H9 (cell line): ENCODE results near the gene CDK17. TPM values are rescaled to one million over a fixed set of nuclear protein-coding genes. Genes with fewer than 3 reads are reported as not detected.

ENCODE experiments used
- DNase-seq: peaks from one replicate; pipeline ENCODE4 v3.0.0-alpha.2; 2017
- H2AFZ ChIP-seq: one replicate; pipeline ENCODE4 v1.6.1; 2013; ENCODE audit warnings: mild to moderate bottlenecking, low read length, control low read depth, moderate library complexity
- H2AK5ac ChIP-seq: 2 replicates; pipeline ENCODE4 v1.6.1; 2013; ENCODE audit warnings: low read length, control low read depth, mixed read lengths; ENCODE audit not compliant: insufficient read length
- H2BK120ac ChIP-seq: one replicate; pipeline ENCODE4 v1.6.1; 2013; ENCODE audit warnings: low read depth, mild to moderate bottlenecking, low read length, control low read depth, inconsistent platforms; ENCODE audit not compliant: poor library complexity, severe bottlenecking
- H2BK12ac ChIP-seq: 2 replicates; pipeline ENCODE4 v1.6.1; 2013; ENCODE audit warnings: low read length, control low read depth, mixed read lengths, low read depth; ENCODE audit not compliant: insufficient read length
- H2BK15ac ChIP-seq: 2 replicates; pipeline ENCODE4 v1.6.1; 2013; ENCODE audit warnings: low read depth, low read length, control low read depth
- H2BK20ac ChIP-seq: one replicate; pipeline ENCODE4 v1.6.1; 2013; ENCODE audit warnings: low read depth, mild to moderate bottlenecking, low read length, control low read depth, inconsistent platforms; ENCODE audit not compliant: poor library complexity, severe bottlenecking
- H2BK5ac ChIP-seq: 2 replicates; pipeline ENCODE4 v1.6.1; 2013; ENCODE audit warnings: low read length, control low read depth, mixed read lengths; ENCODE audit not compliant: insufficient read length
- H3K14ac ChIP-seq: 2 replicates; pipeline ENCODE4 v1.6.1; 2013; ENCODE audit warnings: low read length, control low read depth; ENCODE audit not compliant: insufficient read depth
- H3K18ac ChIP-seq: 2 replicates; pipeline ENCODE4 v1.6.1; 2013; ENCODE audit warnings: low read depth, mild to moderate bottlenecking, mixed read lengths, low read length, control low read depth; ENCODE audit not compliant: insufficient read length
- H3K23ac ChIP-seq: 2 replicates; pipeline ENCODE4 v1.6.1; 2013; ENCODE audit warnings: low read length, control low read depth, mixed read lengths, low read depth; ENCODE audit not compliant: insufficient read length
- H3K23me2 ChIP-seq: 2 replicates; pipeline ENCODE4 v1.6.1; 2013; ENCODE audit warnings: low read depth, mild to moderate bottlenecking, mixed read lengths, low read length, control low read depth; ENCODE audit not compliant: insufficient read length, poor library complexity, severe bottlenecking
- H3K27ac ChIP-seq: 2 replicates; pipeline ENCODE4 v1.5.1; 2013; ENCODE audit warnings: low read length, control low read depth, mixed read lengths, low read depth; ENCODE audit not compliant: insufficient read length
- H3K27me3 ChIP-seq: 2 replicates; pipeline ENCODE4 v1.6.1; 2013; ENCODE audit warnings: low read length, control low read depth, inconsistent platforms; ENCODE audit not compliant: insufficient read depth
- H3K4ac ChIP-seq: 2 replicates; pipeline ENCODE4 v1.6.1; 2013; ENCODE audit warnings: low read depth, mild to moderate bottlenecking, control low read depth, inconsistent platforms, low read length, moderate library complexity
- H3K4me1 ChIP-seq: 2 replicates; pipeline ENCODE4 v1.6.1; 2013; ENCODE audit warnings: low read length, control low read depth, inconsistent platforms; ENCODE audit not compliant: insufficient read depth
- H3K4me2 ChIP-seq: 2 replicates; pipeline ENCODE4 v1.6.1; 2013; ENCODE audit warnings: low read length, control low read depth, mixed read lengths; ENCODE audit not compliant: insufficient read length, insufficient read depth
- H3K56ac ChIP-seq: 2 replicates; pipeline ENCODE4 v1.6.1; 2013; ENCODE audit warnings: low read depth, mild to moderate bottlenecking, mixed read lengths, low read length, control low read depth; ENCODE audit not compliant: insufficient read length
- H3K79me1 ChIP-seq: 2 replicates; pipeline ENCODE4 v1.6.1; 2013; ENCODE audit warnings: low read depth, mild to moderate bottlenecking, moderate library complexity, low read length, control low read depth, inconsistent platforms; ENCODE audit not compliant: insufficient read depth, poor library complexity, severe bottlenecking
- H3K79me2 ChIP-seq: 2 replicates; pipeline ENCODE4 v1.6.1; 2013; ENCODE audit warnings: low read length, control low read depth, inconsistent platforms; ENCODE audit not compliant: insufficient read depth
- H3K9ac ChIP-seq: 2 replicates; pipeline ENCODE4 v1.6.1; 2013; ENCODE audit warnings: low read length, control low read depth, mixed read lengths; ENCODE audit not compliant: insufficient read length; ENCODE audit errors: extremely low read depth
- H3K9me3 ChIP-seq: one replicate; pipeline ENCODE4 v1.6.1; 2013; ENCODE audit warnings: low read depth, low read length, inconsistent platforms; ENCODE audit not compliant: control insufficient read depth
- H3T11ph ChIP-seq: one replicate; pipeline ENCODE4 v1.6.1; 2013; ENCODE audit warnings: mild to moderate bottlenecking, low read length, control low read depth, inconsistent platforms
- H4K20me1 ChIP-seq: one replicate; pipeline ENCODE4 v1.6.1; 2013; ENCODE audit not compliant: control insufficient read depth, insufficient read length, insufficient read depth
- H4K5ac ChIP-seq: 2 replicates; pipeline ENCODE4 v1.6.1; 2013; ENCODE audit warnings: low read depth, mild to moderate bottlenecking, mixed read lengths, low read length, control low read depth; ENCODE audit not compliant: insufficient read length
- H4K8ac ChIP-seq: replicated peaks from 2 replicates; pipeline ENCODE4 v1.6.1; 2013; ENCODE audit warnings: low read length, control low read depth, mixed read lengths, low read depth; ENCODE audit not compliant: insufficient read length
- H4K91ac ChIP-seq: 2 replicates; pipeline ENCODE4 v1.6.1; 2013; ENCODE audit warnings: low read depth, mild to moderate bottlenecking, moderate library complexity, mixed read lengths, low read length, control low read depth; ENCODE audit not compliant: insufficient read length
- H3K27ac Mint-ChIP-seq, 3 experiments: 2 replicates in 2 of 3; 3 replicates in 1 of 3; pipeline ENCODE4 v1.8.0; 2020 to 2021; ENCODE audit warnings: mixed read lengths in 3 of 3, mild to moderate bottlenecking in 1 of 3, moderate library complexity in 1 of 3
- H3K27me3 Mint-ChIP-seq: 2 replicates; pipeline ENCODE4 v1.8.0; 2021; ENCODE audit warnings: low read depth, mild to moderate bottlenecking, moderate library complexity, mixed read lengths
- H3K36me3 Mint-ChIP-seq, 3 experiments: 2 replicates in 2 of 3; 3 replicates in 1 of 3; pipeline ENCODE4 v1.8.0; 2020 to 2021; ENCODE audit warnings: low read depth in 3 of 3, mixed read lengths in 3 of 3; ENCODE audit not compliant: insufficient read depth in 1 of 3
- H3K4me1 Mint-ChIP-seq, 2 experiments: 2 replicates each; pipeline ENCODE4 v1.8.0; 2020; ENCODE audit warnings: mixed read lengths in 2 of 2
- H3K4me3 Mint-ChIP-seq, 2 experiments: 2 replicates in 1 of 2; 3 replicates in 1 of 2; pipeline ENCODE4 v1.8.0; 2020 to 2021; ENCODE audit warnings: mild to moderate bottlenecking in 2 of 2, mixed read lengths in 2 of 2, moderate library complexity in 1 of 2
- H3K9me3 Mint-ChIP-seq, 2 experiments: 2 replicates in 1 of 2; 3 replicates in 1 of 2; pipeline ENCODE4 v1.8.0; 2020; ENCODE audit warnings: mild to moderate bottlenecking in 2 of 2, mixed read lengths in 2 of 2, moderate library complexity in 1 of 2
- WGBS: extraction: QIAGEN DNeasy Blood & Tissue Kit; methylation state at CpG from one replicate; pipeline ENCODE4 v1.1.7; 2013; ENCODE audit warnings: missing lambda C conversion rate, low lambda C conversion rate, mixed read lengths; ENCODE audit not compliant: insufficient read length; ENCODE audit errors: extremely low coverage; 5-methylcytosine and 5-hydroxymethylcytosine counted together
- total RNA-seq: library from RNA; stranded (reverse); gene quantifications from 2 replicates; pipeline ENCODE4 v1.2.1, GENCODE V29; 2021
- TF ChIP-seq, protein P1 (sequence below): fragments of 200-600 bp; sonication (generic); conservative IDR thresholded peaks from 3 replicates; pipeline ENCODE4 v1.8.0; 2021; ENCODE audit warnings: antibody characterized with exemption, mild to moderate bottlenecking

Gene CDK17
- total RNA-seq, 1 experiment from 2014 or later: 28.8 TPM

DNA sequence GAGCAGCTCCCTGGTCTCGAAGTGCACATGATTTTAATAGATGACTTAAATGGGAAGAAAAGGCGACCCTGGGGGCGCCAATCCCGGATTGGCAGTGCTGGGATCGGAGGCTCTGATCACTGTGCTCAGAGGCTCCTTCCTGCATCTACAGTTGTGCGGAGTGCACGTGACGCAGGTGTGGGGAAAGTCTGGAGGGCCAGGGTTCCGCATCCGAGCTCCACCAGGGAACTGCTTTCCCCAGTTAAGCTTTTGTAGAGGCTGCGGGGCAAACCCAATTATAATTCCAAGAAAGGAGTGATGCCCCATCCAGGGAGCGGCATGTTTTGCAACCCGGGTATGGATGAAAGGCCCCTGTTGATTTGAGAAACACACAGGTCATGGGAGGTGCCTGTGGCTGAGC is 169.6 kb downstream of the CDK17 start:
- no peak overlapping the region for H3K4me3 Mint-ChIP-seq
- H3K23ac ChIP-seq: no peak overlapping the region
- H3K4me2 ChIP-seq: no peak overlapping the region
- no peaks in the 10 kb centered on the region for H3K27me3 ChIP-seq
- H3T11ph ChIP-seq: no peak overlapping the region
- no CpG with 5 or more reads among the region's 13 CpGs for WGBS
- H3K23me2 ChIP-seq: peaks cover 3% of the 10 kb centered on the region
- no peak overlapping the region for H4K91ac ChIP-seq
- no peaks in the 10 kb centered on the region for H4K20me1 ChIP-seq
- no peak overlapping the region for H3K9ac ChIP-seq
- no peak overlapping the region for H2BK15ac ChIP-seq
- H3K79me1 ChIP-seq: no peaks in the 10 kb centered on the region
- no peak overlapping the region for H2BK5ac ChIP-seq
- no peaks in the 10 kb centered on the region for H3K4me1 ChIP-seq
- no peak overlapping the region for H3K4ac ChIP-seq
- no peaks in the 10 kb centered on the region for H3K27me3 Mint-ChIP-seq
- no peak overlapping the region for H2BK12ac ChIP-seq
- H3K27ac ChIP-seq: no peak overlapping the region
- no peak overlapping the region for H3K14ac ChIP-seq
- TF ChIP-seq, protein P1, sequence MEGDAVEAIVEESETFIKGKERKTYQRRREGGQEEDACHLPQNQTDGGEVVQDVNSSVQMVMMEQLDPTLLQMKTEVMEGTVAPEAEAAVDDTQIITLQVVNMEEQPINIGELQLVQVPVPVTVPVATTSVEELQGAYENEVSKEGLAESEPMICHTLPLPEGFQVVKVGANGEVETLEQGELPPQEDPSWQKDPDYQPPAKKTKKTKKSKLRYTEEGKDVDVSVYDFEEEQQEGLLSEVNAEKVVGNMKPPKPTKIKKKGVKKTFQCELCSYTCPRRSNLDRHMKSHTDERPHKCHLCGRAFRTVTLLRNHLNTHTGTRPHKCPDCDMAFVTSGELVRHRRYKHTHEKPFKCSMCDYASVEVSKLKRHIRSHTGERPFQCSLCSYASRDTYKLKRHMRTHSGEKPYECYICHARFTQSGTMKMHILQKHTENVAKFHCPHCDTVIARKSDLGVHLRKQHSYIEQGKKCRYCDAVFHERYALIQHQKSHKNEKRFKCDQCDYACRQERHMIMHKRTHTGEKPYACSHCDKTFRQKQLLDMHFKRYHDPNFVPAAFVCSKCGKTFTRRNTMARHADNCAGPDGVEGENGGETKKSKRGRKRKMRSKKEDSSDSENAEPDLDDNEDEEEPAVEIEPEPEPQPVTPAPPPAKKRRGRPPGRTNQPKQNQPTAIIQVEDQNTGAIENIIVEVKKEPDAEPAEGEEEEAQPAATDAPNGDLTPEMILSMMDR: no peak
- DNase-seq: no peak
- peak overlapping the region in 1 of 3 experiments; percentile 37; a peak in 1 of 7 replicates for H3K27ac Mint-ChIP-seq
- H2BK20ac ChIP-seq: no peak overlapping the region
- H3K18ac ChIP-seq: no peak overlapping the region
- H4K5ac ChIP-seq: no peak overlapping the region
- no peaks in the 10 kb centered on the region for H3K36me3 Mint-ChIP-seq
- peaks cover 8 to 11% of the 10 kb centered on the region in 2 experiments for H3K4me1 Mint-ChIP-seq
- no peak overlapping the region for H2AK5ac ChIP-seq
- H2BK120ac ChIP-seq: no peak overlapping the region
- H3K9me3 ChIP-seq: no peaks in the 10 kb centered on the region
- no peak overlapping the region for H2AFZ ChIP-seq
- no peaks in the 10 kb centered on the region for H3K79me2 ChIP-seq
- no peak overlapping the region for H4K8ac ChIP-seq
- no peak overlapping the region for H3K56ac ChIP-seq
- H3K9me3 Mint-ChIP-seq: no peaks in the 10 kb centered on the region
